ENCODE results near the gene SUPT3H.
"Not testable (repeated sequence)": the region's sequence is repeated elsewhere in the genome, so short reads cannot be mapped to it uniquely, and the experiment has no call there.

Gene SUPT3H

DNA sequence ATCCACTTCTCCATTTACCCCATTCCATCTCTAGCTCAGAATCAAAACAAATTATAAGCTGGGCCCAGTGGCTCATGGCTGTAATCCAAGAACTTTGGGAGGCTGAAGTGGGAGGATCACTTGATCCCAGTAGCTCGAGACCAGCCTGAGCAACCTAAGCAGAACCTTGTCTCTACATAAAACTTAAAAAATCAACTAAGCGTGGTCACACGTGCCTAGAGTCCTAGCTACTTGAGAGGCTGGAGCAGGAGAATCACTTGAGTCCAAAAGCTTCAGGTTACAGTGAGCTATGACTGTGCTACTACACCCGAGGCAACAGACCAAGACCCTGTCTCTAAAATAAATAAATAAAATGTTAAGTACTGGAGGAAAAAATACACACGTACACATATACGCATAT is 124.3 kb downstream of the SUPT3H start:
- no peak for DNase-seq

- no peak for DNase-seq
Observed at GRCh38 chr6:45231660-45232059, 146.1 kb downstream of the SUPT3H start.

DNA sequence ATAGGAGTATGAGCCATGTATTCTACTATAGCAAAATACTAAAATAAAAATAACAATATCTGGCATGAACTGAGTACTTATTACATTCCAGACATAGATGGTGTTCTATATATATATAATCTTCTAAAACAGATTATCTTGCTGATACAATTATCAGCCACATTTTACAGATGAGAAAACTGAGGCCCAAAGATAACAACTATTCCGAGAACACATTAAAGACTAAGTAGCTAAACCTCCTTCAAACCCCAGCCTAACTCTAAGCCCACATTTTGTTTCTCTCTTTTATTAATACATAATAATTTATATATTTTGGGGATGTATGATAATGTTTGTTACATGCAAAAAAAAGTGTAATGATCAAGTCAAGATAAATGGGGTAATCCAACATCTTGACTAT is 148.3 kb downstream of the SUPT3H start:
- no peak for DNase-seq

- no peak for DNase-seq
Observed at GRCh38 chr6:45226081-45226480, 151.7 kb downstream of the SUPT3H start.

DNA sequence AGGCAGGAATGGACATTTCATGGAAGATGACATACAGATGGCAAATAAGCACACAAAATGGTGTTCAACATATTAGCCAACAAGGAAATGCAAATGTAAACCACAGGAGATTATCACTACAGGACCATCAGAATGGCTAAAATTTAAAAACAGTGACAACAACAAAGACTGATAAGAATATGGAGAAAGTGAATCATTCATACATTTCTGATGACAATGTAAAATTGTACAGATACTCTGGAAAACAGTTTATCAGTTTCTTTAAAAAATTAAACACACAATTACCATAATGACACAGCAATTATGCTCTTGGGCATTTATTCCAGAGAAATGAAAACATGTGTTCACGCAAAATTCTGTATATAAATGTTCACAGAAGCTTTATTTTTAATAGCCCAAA is 155.4 kb downstream of the SUPT3H start:
- no peak for DNase-seq

- no peak for DNase-seq
Observed at GRCh38 chr6:45215759-45216158, 162.0 kb downstream of the SUPT3H start.

- peak; percentile 2 for DNase-seq
Observed at GRCh38 chr6:45212976-45213375, 164.8 kb downstream of the SUPT3H start.

GRCh38 chr6:45209762-45210161 is 168.0 kb downstream of the SUPT3H start:
- DNase-seq, result peak; percentile 12

GRCh38 chr6:45206793-45207492 is 170.8 kb downstream of the SUPT3H start:
- no peak for DNase-seq

DNA sequence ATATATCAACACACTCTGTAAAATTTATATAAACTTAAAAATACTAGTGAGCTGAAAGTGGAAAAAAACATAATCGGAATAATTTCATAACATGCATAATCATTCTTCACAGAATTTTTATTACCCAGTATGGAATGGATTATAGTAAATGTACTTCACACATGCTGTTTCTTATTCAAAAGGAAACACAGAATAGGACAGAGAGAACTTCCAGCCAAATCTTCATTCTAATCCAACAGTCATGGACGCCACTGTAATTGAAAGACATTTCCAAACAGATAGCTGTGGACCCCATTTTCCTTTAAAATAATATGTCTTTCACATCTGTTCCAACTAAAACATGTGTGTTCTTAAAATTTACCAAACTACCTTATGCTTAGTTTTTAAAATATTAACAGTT is 176.2 kb downstream of the SUPT3H start:
- DNase-seq, result no peak

GRCh38 chr6:45200510-45200909 is 177.2 kb downstream of the SUPT3H start:
- DNase-seq, result no peak

DNA sequence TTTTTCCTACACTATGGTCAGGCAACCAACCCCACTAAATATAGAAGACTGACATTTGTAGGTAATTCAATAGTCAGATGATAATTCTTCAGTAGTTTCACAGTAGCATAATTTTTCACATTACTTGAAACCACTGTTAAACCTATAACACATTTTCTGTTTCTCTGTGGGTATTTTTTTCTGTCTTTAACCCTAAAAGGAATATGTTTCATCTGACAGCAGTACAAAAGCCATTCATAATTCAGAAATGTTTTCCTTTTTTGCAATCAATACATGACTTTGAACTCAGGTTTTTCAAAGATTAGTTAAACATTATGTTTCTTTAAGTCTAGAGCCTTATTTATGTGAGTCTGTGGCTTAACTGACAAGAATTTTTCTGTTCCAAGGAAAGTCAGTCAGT is 178.2 kb downstream of the SUPT3H start:
- no peak for DNase-seq

- no peak for DNase-seq
Observed at GRCh38 chr6:45196121-45196520, 181.6 kb downstream of the SUPT3H start.

GRCh38 chr6:45195137-45195536 is 182.6 kb downstream of the SUPT3H start:
- no peak for DNase-seq

DNA sequence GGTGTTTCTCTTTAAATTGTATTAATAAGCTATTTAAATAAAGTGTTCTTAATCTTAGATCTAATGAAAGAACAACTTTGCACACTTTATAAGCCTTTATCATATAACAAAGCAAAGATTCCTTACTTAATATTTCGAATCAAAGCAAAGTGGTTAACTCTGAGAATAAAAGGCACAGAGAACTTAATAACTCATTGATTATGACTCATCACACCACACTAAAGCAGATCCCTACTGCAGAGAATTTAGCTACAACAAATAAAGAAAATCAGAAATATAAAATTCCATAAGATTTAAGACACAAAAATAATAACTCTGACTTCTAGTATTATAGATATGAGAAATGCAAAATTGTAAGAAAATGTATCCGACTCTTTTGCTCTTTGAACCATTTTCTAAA is 185.2 kb downstream of the SUPT3H start:
- DNase-seq, result no peak

GRCh38 chr6:45191414-45191813 is 186.3 kb downstream of the SUPT3H start:
- no peak for DNase-seq

DNA sequence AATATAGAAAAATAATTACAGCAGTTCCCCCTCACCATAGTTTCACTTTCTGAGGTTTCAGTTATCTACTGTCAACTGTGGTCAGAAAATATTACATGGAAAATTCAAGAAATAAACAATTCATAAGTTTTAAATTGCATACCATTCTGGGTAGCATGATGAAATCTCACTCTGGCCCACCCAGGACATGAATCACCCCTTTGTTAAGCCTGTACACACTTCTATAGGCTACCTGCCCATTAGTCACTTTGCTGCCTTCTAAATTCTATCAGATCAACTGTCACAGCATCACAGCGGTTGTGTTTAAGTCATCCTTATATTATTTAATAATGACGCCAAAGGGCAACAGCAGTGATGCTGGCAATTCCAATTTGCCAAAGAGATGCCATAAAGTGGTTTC is 189.9 kb downstream of the SUPT3H start:
- DNase-seq, result peak; percentile 57

DNA sequence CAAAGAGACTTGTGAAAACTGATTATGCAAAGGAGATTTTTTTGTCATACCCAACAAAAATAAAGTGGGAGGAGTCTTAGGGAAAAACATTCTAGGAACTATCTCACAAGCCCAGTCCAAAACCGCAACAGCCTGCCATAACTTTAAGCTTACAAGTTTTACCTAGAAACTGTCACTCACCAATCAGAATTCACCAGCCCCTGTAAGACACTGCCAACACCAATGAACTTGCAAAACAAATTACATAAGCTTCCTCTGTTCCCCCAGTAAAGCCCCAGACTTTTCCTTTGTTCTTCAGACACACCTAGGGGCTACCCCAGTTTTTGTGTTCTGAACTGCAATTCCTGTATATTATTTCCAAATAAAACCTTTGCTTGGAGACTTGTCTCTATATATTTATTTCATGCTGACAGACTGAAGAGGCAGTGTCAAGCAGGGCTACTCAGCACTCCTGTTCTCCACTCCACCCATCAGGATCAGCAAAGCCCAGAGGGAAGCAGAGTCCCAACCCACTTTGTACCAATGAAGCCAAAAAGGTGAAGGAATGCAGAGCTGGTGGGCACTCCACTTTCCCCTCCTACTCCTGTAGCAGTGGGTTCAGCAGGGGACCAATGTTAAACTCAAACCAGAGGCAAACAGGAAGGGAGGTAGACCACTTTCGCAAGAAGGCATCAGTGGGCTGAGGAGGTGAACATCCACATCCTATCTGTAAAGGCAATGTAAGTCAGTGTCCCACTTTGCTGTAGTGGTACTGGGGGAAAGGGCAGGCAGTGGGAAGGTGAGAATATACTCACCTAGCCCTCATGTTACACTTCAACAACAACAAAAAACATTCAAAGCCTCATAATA is 192.1 kb downstream of the SUPT3H start:
- DNase-seq, result peak; percentile 7

DNA sequence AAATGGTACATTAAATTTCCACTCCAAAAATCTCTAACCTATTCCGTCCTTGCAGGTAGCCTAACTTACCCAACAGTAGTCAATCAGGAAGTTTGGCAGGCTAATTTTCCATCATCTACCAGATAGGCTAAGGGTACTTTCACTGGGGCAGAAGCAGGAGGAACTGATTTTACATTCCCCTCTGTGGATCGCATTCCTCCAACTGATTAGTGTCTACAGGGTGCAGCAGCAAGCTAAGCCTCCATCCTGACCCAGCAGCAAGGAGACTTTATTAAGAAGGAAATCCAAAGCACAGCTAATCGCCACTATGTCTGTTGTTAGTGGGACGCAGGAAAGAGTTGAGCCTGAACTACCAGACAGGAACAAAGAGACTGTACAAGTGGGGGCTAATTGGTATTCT is 192.8 kb downstream of the SUPT3H start:
- DNase-seq, result no peak

DNA sequence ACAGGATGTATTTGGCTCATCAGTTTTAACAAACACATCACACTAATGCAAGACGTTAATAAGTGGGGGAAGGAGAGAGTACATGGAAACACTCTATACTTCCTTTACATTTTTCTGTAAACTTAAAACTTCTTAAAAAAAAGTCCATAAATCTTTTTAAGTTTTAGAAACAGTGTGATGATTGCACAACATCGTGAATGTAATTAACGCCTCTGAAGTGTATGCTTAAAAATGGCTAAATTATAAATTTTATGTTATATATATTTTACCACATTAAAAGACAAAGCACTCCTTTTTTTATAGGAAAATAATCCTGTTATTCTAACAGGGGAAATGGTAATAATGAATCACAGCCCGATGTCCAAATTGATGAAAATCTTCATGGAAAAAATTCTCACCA is 193.7 kb downstream of the SUPT3H start:
- no peak for DNase-seq

DNA sequence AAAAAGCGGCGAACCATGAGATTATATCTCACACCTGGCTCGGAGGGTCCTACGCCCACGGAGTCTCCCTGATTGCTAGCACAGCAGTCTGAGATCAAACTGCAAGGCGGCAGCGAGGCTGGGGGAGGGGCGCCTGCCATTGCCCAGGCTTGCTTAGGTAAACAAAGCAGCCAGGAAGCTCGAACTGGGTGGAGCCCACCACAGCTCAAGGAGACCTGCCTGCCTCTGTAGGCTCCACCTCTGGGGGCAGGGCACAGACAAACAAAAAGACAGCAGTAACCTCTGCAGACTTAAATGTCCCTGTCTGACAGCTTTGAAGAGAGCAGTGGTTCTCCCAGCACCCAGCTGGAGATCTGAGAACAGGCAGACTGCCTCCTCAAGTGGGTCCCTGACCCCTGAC is 201.4 kb downstream of the SUPT3H start:
- not testable (repeated sequence) for DNase-seq

DNA sequence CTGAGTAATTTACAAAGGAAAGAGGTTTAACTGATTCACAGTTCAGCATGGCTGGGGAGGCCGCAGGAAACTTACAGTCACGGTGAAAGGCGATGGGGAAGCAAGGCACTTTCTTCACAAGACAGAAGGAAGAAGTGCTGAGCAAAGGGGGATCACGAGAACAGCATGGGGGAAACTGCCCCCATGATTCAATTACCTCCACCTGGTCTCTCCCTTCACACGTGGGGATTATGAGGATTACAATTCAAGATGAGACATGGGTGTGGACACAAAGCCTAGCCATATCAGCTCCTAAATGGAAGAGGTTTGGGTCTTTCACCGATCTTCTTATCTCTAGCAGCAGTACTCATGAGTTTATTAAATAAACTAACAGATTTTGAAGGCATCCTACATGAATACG is 202.5 kb downstream of the SUPT3H start:
- no peak for DNase-seq

DNA sequence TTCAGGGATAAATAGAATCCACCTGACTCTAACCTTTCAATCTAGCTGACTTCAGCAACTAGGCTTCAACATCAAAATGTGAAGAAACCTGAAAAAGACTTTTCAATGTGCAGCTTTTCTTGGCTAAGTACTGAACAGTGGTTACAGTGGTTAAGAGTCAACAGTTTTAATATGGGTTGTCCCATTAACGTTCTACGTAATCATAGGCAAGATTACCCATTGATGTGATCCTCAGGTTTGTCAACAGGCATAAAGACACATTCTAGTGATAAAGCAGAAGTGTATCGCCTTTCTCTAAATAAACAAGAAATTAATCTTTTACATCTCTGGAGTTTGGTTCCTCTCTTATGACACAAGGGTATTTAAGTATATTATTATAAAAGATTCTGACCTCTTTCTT is 203.7 kb downstream of the SUPT3H start:
- DNase-seq, result no peak

DNA sequence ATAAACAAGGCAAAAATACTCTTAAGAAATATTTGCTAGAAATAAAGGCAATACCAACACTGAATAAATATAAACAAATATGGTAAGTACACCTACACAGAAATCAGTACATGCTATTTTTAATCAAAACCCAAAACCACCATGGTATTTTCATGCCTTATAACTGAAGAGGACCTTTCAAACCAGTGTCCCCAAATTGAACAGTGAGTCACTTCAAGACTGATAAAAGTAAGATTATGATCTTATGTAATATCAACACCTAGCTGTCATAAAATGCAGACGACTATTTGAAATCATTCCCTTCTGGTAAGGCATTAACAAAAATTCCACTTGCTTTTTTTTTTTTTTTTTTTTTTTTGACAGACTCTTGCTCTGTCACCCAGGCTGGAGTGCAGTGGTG is 206.4 kb downstream of the SUPT3H start:
- no peak for DNase-seq

GRCh38 chr6:45170309-45170708 is 207.4 kb downstream of the SUPT3H start:
- no peak for DNase-seq
